Immature natural killer cell (primary cell): ENCODE data around the gene EIF2AK3. TPM values are rescaled to one million over a fixed set of nuclear protein-coding genes. Genes with fewer than 3 reads are reported as not detected.

ENCODE experiments used
- DNase-seq, 3 donors: peaks; one replicate each; pipeline ENCODE4 v3.0.0; 2022; ENCODE audit warnings: mixed read lengths in 1 of 3
- H3K27ac Mint-ChIP-seq, 6 donors: one replicate each; pipeline ENCODE4 v1.8.0; 2020; ENCODE audit warnings: mixed read lengths in 6 of 6, mild to moderate bottlenecking in 5 of 6, inconsistent platforms in 4 of 6, moderate library complexity in 3 of 6
- H3K27me3 Mint-ChIP-seq, 3 donors: one replicate each; pipeline ENCODE4 v1.8.0; 2020 to 2021; ENCODE audit warnings: low read depth in 3 of 3, mild to moderate bottlenecking in 3 of 3, mixed read lengths in 3 of 3, moderate library complexity in 3 of 3, inconsistent platforms in 1 of 3
- H3K36me3 Mint-ChIP-seq, 3 donors: one replicate each; pipeline ENCODE4 v1.8.0; 2020; ENCODE audit warnings: mixed read lengths in 3 of 3, inconsistent platforms in 2 of 3, mild to moderate bottlenecking in 2 of 3
- H3K4me1 Mint-ChIP-seq, 2 donors: one replicate each; pipeline ENCODE4 v1.8.0; 2020; ENCODE audit warnings: inconsistent platforms in 2 of 2, mild to moderate bottlenecking in 2 of 2, mixed read lengths in 2 of 2, moderate library complexity in 1 of 2
- H3K4me3 Mint-ChIP-seq, 5 donors: one replicate each; pipeline ENCODE4 v1.8.0; 2020; ENCODE audit warnings: mild to moderate bottlenecking in 5 of 5, mixed read lengths in 5 of 5, inconsistent platforms in 3 of 5, moderate library complexity in 3 of 5
- H3K9me3 Mint-ChIP-seq, 6 donors: one replicate each; pipeline ENCODE4 v1.8.0; 2020; ENCODE audit warnings: mild to moderate bottlenecking in 6 of 6, mixed read lengths in 6 of 6, inconsistent platforms in 4 of 6, moderate library complexity in 3 of 6
- polyA plus RNA-seq, 3 donors: library from polyadenylated mRNA; unstranded; fragments of 300-500 nt; fragmentation: Illumina TruSeq; gene quantifications; one replicate each; pipeline ENCODE4 v1.2.3, GENCODE V29; 2021

Gene EIF2AK3
- polyA plus RNA-seq, 3 donors from 2014 or later: 3.5 to 14.2 (median 4.4) TPM

- Mint-ChIP-seq H3K27me3 (peaks cover 4 to 14% (median 7%) of the 10 kb centered on the region in 3 donors), H3K4me3 (no peak overlapping the region), H3K36me3 (no peaks in the 10 kb centered on the region), H3K9me3 (peaks cover 0 to 3% (median 0%) of the 10 kb centered on the region in 6 donors), H3K4me1 (no peaks in the 10 kb centered on the region), H3K27ac (no peak overlapping the region)
- no peak for DNase-seq
Observed at GRCh38 chr2:88540346-88540745, 86.9 kb downstream of the EIF2AK3 start.

GRCh38 chr2:88538362-88538917 lies 88.8 kb downstream of the EIF2AK3 start:
- no peak overlapping the region for H3K4me3 Mint-ChIP-seq
- peaks cover 0 to 3% (median 0%) of the 10 kb centered on the region in 6 donors for H3K9me3 Mint-ChIP-seq
- H3K27me3 Mint-ChIP-seq: peaks cover 2 to 10% (median 4%) of the 10 kb centered on the region in 3 donors
- no peak for DNase-seq
- H3K36me3 Mint-ChIP-seq: no peaks in the 10 kb centered on the region
- H3K4me1 Mint-ChIP-seq: no peaks in the 10 kb centered on the region
- no peak overlapping the region for H3K27ac Mint-ChIP-seq

- Mint-ChIP-seq H3K4me1 (no peaks in the 10 kb centered on the region), H3K27ac (no peak overlapping the region), H3K4me3 (no peak overlapping the region), H3K9me3 (peaks cover 0 to 3% (median 0%) of the 10 kb centered on the region in 6 donors), H3K36me3 (no peaks in the 10 kb centered on the region), H3K27me3 (peaks cover 2 to 10% (median 4%) of the 10 kb centered on the region in 3 donors)
- DNase-seq: no peak
Observed at GRCh38 chr2:88537640-88538039, 89.6 kb downstream of the EIF2AK3 start.

- Mint-ChIP-seq H3K4me1 (no peaks in the 10 kb centered on the region), H3K4me3 (no peak overlapping the region), H3K36me3 (no peaks in the 10 kb centered on the region), H3K27me3 (peaks cover 0 to 6% (median 6%) of the 10 kb centered on the region in 3 donors), H3K27ac (no peak overlapping the region), H3K9me3 (no peaks in the 10 kb centered on the region)
- no peak for DNase-seq
Observed at GRCh38 chr2:88530081-88530480, 97.2 kb downstream of the EIF2AK3 start.

GRCh38 chr2:88521445-88522073 lies 105.7 kb downstream of the EIF2AK3 start:
- H3K4me3 Mint-ChIP-seq: no peak overlapping the region
- H3K27ac Mint-ChIP-seq: no peak overlapping the region
- no peaks in the 10 kb centered on the region for H3K4me1 Mint-ChIP-seq
- no peaks in the 10 kb centered on the region for H3K36me3 Mint-ChIP-seq
- peaks cover 2 to 7% (median 7%) of the 10 kb centered on the region in 3 donors for H3K27me3 Mint-ChIP-seq
- DNase-seq: no peak
- H3K9me3 Mint-ChIP-seq: no peaks in the 10 kb centered on the region

- no peaks in the 10 kb centered on the region for H3K9me3 Mint-ChIP-seq
- no peak overlapping the region for H3K4me3 Mint-ChIP-seq
- DNase-seq: no peak
- H3K36me3 Mint-ChIP-seq: no peaks in the 10 kb centered on the region
- H3K27ac Mint-ChIP-seq: no peak overlapping the region
- H3K4me1 Mint-ChIP-seq: no peaks in the 10 kb centered on the region
- peaks cover 2 to 7% (median 5%) of the 10 kb centered on the region in 3 donors for H3K27me3 Mint-ChIP-seq
Observed at GRCh38 chr2:88517759-88518201, 109.5 kb downstream of the EIF2AK3 start.

Other genes with a start within 250 kb of the EIF2AK3 start
- not detected for gene FOXI3, start 174.8 kb downstream of the EIF2AK3 start, polyA plus RNA-seq
- 10 to 100 TPM; 32.5 to 48.9 (median 46.2) TPM for gene RPIA, start 64.2 kb upstream of the EIF2AK3 start, polyA plus RNA-seq